Lower leg skin (tissue), 3 donors: ENCODE data around the gene MNS1.

ENCODE experiments used
- CTCF ChIP-seq, 3 donors: fragments of 450-650 bp; IDR thresholded peaks; one replicate each; pipeline ENCODE4 v1.5.1; 2016; ENCODE audit warnings: antibody characterized with exemption in 3 of 3, mild to moderate bottlenecking in 3 of 3, moderate library complexity in 2 of 3
- POLR2A ChIP-seq, 2 donors: fragments of 450-650 bp; IDR thresholded peaks; one replicate each; pipeline ENCODE4 v1.6.1; 2016 to 2017; ENCODE audit warnings: antibody characterized with exemption in 2 of 2, mild to moderate bottlenecking in 1 of 2, moderate library complexity in 1 of 2

- TF ChIP-seq CTCF (IDR thresholded peaks at IDR 0.05) (no peak), POLR2A (IDR thresholded peaks at IDR 0.05) (no peak)
These were observed 19.2 kb downstream of the MNS1 start for GRCh38 chr15:56445746-56446145.
